Smooth muscle cell of the coronary artery (primary cell): ENCODE results near the gene OR4F15. TPM values are rescaled to one million over a fixed set of nuclear protein-coding genes. Genes with fewer than 3 reads are reported as not detected.

ENCODE experiments used
- total RNA-seq: library from RNA; depleted of rRNA; stranded (reverse); fragments of >200 nt; gene quantifications from 2 replicates; pipeline ENCODE4 v1.2.3, GENCODE V29; 2014; ENCODE audit warnings: low replicate concordance

The OR4F15 gene
- not detected in 2 replicates for total RNA-seq

GRCh38 chr15:101811902-101812301 is at the start of gene OR4F15:
Gene OR4F15, plus strand, starts transcription at chr15:101812202. Its CDS starts 5,985 bp downstream, at chr15:101818187.

GRCh38 chr15:101803209-101803608 is 8.8 kb upstream of the OR4F15 start, which contains the start of gene OR4F6:
Gene OR4F6, plus strand, starts transcription at chr15:101803509. Its CDS starts 2,211 bp downstream, at chr15:101805720.

Other genes with a start within 250 kb of the OR4F15 start
- gene TM2D3, start 159.8 kb upstream of the OR4F15 start, total RNA-seq = 33.6 and 61.2 TPM in 2 replicates
- 8.5 and 9.9 TPM in 2 replicates for gene TARS3, start 87.7 kb upstream of the OR4F15 start, total RNA-seq
- not detected in 2 replicates for gene OR4F6, start 8.7 kb upstream of the OR4F15 start, total RNA-seq